NCI-H2081 (cell line): Measurements from ENCODE around the gene ENPP4.
A peak's percentile ranks its signal among the peaks of the same experiment; 100 is the strongest.
"Not testable (repeated sequence)": the region's sequence is repeated elsewhere in the genome, so short reads cannot be mapped to it uniquely, and the experiment has no call there.

ENCODE experiments used
- DNase-seq, 2 experiments: peaks; one replicate each; lab custom pipeline; 2025; lab: John Stamatoyannopoulos, UW

The ENPP4 gene

GRCh38 chr6:46129629-46130511, at the start of gene ENPP4:
TSS of gene ENPP4 (plus strand) at chr6:46129989. CDS start at chr6:46139584, 9,595 bp downstream.
- peak; percentile 87 to 97 for DNase-seq

DNA sequence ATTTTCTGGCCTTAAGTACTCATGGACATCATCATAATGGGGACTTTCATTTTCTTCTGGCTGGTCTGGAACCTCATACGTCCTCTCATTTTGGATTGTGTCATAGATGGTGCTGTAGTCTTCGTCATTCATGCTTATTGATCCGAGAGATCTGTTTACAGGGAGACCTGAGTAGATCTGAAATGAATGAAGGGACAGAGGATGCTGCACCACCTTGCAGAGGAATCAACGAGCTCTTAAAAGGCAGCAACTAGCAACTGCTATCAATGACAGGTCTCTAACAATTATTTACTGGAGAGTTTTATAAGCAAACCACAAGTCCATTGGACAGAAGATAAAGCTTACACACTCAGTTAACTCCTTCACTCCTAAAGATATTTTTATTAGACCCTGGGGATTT, 49.7 kb upstream of the ENPP4 start:
- no peak for DNase-seq

DNA sequence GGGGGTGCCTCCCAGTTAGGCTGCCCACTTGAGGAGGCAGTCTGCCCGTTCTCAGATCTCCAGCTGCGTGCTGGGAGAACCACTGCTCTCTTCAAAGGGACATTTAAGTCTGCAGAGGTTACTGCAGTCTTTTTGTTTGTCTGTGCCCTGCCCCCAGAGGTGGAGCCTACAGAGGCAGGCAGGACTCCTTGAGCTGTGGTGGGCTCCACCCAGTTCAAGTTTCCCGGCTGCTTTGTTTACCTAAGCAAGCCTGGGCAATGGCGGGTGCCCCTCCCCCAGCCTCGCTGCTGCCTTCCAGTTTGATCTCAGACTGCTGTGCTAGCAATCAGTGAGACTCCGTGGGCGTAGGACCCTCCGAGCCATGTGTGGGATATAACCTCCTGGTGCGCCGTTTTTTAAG, 44.1 kb upstream of the ENPP4 start:
- not testable (repeated sequence) for DNase-seq

DNA sequence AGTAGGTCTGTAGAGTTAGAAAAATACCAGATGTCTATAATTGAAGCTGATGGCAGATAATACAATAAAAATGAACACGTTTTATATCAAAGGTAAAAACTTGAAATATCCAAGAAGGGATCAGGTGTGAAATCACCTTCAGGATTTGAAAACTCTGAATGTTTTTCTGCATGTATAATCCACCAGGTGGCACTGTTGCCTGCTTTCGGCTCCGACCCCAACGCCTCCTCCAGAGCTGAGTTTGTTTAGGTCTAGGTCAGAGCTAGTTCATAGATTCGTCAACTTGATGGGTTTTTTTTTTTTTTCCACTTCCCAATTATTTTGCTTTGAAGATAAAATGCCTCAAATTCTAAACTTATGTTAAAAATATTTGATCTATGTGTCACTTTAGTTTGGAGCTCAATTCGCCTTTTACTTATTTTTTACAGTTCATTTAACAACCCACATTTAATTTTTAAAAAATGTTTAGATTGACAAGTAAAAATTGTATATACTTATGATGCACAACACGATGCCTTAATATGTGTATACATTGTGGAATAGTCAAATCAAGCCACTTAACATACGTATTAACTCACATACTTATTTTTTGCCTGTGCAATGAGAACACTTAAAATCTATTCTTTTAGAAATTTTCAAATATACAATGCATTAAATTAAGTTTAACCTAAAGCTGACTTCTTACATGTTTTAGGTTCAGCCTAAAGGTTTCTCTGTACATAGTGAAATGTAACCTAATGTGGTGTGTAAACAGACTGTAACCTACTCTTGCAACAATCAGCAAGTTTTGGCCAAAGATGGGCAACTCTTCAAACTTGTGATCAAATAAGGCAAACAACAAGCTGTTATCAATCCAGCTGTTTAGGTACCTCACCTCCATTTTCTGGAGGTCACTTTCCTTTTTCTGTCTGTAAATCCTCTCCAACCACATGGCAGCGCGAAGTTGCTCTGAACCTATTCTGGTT, 39.4 kb upstream of the ENPP4 start:
- DNase-seq = peak; percentile 46 to 62

GRCh38 chr6:46091080-46091478, 38.7 kb upstream of the ENPP4 start:
- DNase-seq = no peak

DNA sequence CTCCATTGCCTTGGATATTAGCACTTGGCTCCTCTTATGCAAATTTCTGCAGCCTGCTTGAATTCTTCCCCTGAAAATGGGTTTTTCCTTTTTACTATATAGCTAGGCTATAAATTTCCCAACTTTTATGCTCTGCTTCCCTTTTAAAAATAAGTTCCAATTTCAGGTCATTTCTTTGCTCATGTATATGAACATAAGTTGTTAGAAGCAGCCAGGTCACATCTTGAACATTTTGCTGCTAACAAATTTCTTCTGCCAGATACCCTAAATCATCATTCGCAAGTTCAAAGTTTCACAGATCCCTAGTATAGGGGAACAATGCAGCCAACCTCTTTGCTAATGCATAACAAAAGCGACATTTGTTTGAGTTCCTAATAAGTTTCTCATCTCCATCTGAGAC, 34.5 kb upstream of the ENPP4 start:
- DNase-seq = no peak

DNA sequence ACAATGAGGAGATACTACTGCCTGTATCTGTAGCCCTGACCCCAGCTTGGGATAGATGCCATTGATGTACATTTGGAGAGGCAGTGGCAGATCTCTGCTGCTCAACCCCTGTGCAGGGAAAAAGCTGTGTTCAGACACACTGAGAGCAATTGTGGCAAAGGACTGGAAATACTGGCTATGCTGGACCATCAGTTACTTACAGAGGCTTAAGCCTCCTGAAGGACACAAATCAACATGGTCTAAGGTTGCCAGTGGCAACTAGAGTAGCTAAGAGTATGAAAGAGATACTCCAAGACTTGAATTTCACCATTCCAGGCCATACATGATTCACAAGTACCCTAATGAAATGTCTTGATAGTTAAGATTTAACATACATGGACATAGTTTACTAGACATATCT, 32.4 kb upstream of the ENPP4 start:
- DNase-seq = no peak

- DNase-seq = peak; percentile 21 to 72
Measured at GRCh38 chr6:46098678-46099077, 31.1 kb upstream of the ENPP4 start.

DNA sequence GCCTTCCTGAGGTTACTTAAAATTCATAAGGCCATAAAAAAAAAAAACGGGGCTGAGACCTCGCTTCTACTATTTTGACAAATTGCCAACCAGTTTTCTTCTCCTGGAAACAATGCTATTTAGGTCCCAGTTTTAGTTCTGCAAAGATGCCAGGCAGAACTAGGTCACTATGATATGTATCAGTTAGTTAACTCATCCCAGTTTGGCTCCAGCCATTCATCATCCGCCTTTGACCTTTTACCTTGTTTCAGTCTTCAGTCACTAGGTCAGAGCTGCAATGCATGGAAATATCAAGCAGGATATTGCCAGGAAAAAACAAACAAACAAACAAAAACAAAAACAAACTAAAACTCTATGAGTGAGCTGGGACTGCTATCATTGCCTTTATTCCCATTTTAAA, 29.8 kb upstream of the ENPP4 start:
- DNase-seq = no peak

- DNase-seq = no peak
Measured at GRCh38 chr6:46102123-46102522, 27.7 kb upstream of the ENPP4 start.

DNA sequence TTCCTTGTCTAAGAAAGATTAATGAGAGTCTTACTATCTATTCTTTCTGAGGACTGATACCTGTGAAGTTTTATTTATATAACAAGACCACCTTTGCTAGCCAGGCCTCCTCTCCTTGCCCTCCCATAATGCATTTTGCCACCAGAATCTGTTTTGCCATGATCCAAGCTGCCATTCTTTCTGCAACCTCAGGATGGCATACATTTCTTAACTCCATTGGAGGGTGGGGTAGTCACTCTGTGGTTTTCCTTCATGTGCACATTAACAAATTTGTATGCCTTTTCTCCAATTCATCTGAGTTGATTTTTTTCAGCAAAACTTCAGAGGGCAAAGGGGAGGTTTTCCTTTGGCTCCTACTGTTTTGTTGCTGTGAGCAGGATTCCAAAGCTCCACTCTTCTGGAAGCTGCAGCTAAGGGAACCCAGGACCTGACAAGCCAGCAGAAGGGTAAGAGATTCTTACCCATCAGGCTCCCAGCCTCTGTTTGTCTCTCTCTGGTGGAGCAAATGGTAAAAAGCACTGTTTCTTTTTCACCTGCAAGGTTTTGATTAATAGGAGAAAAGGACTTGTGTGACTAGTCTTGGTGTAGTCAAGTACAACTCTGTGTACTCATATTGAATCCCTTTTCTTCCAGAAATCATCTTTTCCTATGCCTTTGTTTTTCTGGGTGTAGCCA, 26.2 kb upstream of the ENPP4 start:
- no peak for DNase-seq

DNA sequence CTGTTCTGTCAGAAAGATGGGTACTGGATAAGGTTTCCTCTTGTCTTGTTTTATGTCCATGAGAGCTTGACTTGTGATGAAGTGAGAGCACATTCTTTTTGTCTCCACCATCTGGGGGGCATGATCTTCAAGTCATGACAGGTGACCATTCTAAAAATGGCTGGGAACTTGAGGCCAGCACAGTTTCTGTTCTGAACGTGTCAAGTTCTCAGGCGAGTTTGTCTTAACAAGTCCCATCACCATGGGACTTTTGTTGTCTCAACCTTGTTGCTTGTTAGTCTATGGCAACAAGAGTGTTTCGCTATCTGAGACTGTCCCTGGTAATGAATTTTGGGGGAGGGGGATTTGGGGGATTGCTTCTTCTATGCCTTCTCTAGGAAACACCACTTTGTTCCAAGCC, 25.6 kb upstream of the ENPP4 start:
- DNase-seq = no peak

DNA sequence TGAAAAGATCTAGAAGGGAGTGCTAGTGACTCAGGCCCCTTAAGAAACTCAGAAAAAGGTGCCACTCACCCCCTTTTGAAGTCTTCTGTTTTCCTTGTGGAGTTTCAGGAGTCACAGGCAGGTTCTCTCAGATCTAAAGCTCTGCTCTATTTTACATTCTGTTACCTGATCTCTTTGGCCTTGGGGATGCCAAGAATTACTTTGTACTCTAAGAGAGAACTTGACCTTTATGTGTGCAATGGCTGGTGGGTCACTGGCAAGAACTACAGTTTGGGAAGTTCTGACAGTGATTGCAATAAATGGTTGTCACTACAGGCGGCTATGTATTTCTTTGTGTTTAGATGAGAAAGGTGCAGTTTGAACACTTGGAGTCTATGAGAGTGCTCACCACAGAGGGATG, 24.2 kb upstream of the ENPP4 start:
- DNase-seq = no peak

DNA sequence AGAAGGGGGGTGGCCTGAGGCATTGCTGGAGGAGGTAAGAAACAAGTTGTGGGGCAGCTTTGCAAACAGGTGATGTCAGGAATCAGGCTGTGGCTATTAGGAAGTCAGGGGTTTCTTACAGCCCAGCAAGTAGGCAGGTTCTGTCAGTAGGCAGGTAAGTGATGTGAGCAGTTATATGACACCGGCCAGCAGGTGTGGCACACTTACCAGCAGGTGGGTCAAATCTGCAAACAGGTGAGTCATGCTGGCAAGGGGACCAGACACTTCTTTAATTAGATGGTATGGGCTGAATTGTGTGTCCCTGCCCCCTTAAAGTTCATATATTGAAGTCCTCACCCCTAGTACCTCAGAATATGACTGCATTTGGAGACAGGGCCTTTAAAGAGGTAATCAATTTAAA, 16.4 kb upstream of the ENPP4 start:
- peak; percentile 5 to 73 for DNase-seq

DNA sequence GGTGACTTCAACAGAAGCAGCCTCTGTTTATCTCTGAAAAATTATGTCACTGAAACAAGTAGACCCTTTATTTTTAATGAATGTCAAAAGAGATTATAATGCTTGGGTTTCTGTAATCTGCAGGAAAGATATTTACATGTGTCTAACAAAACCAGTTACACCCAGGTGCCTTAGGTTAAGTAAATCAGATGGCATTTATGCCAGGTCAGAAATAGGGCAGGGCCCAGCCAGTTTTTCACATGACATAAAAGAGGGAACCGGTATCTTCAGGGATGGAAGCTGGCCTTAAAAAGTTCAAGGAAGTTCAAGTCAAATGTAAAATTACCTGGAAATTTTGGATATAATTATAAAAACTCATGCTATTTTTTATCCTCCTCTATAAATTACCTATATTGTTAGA, 14.2 kb upstream of the ENPP4 start:
- no peak for DNase-seq

DNA sequence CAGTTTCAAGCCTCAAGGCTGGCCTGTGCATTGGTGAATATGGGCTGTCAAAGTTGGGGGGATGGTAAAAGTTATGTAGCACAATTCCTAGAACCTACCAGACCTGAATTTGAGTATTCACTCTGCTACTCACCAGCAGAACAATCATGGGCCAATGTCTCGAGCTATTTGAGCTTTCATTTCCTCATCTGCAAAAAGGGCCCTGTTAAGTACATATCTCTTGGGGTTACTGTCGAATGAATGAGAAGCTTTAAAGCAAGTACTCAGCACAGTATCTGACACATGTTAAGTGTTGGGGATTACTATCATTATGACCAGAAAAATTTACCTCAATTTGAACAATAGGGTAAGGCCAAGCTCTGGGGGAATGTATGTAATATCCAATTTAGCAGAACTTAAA, 13.5 kb upstream of the ENPP4 start:
- DNase-seq = no peak

GRCh38 chr6:46118157-46118556, 11.6 kb upstream of the ENPP4 start:
- no peak for DNase-seq

DNA sequence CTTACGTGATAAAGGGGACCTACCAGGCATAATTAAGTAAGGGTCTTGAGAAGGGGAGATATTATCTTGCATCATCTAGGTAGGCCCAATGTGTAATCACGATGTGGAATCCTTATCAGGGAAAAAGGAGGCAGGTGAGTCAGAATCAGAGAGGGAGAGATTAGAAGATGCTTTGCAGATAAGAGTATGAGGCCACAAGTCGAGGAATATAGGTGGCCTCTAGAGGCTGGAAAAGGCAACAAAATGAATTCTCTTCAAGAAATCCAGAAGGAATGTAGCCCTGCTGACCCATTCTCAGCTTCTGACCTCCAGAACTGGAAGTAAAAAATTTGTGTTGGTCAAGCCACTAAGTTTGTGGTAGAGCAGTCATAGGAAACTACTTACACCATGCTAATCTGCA, 11.0 kb upstream of the ENPP4 start:
- no peak for DNase-seq

DNA sequence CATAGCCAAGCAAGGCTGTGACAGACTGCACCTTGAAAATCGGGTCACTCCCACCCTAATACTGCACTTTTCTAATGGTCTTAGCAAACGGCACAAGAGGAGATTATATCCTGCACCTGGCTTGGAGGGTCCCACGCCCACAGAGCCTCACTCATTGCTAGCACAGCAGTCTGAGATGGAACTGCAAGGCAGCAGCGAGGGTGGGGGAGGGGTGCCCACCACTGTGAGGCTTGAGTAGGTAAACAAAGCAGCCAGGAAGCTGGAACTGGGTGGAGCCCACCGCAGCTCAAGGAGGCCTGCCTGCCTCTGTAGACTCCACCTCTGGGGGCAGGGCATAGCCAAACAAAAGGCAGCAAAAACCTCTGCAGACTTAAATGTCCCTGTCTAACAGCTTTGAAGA, 10.1 kb upstream of the ENPP4 start:
- DNase-seq = not testable (repeated sequence)

GRCh38 chr6:46128476-46128875, 1.3 kb upstream of the ENPP4 start:
- no peak for DNase-seq

GRCh38 chr6:46129291-46129628, 529 bp upstream of the ENPP4 start:
- peak in 1 of 2 experiments; percentile 20 for DNase-seq

- no peak for DNase-seq
Measured at GRCh38 chr6:46130666-46131065, 877 bp downstream of the ENPP4 start.
